Upper lobe of left lung (tissue), 6 donors: Measurements from ENCODE around the gene KIF5A. TPM values are rescaled to one million over a fixed set of nuclear protein-coding genes. Genes with fewer than 3 reads are reported as not detected.

Experiments used
- ATAC-seq, 2 donors: fragments of 200-7000 bp; cut with Tn5 transposase; one replicate each; pipeline ENCODE4 v1.9.1; 2022; ENCODE audit warnings: mild to moderate bottlenecking in 2 of 2, moderate library complexity in 2 of 2; ENCODE audit not compliant: low FRiP score in 2 of 2
- DNase-seq, 2 donors: peaks; one replicate each; pipeline ENCODE4 v3.0.0-alpha.2; 2019 to 2020
- H3K27ac ChIP-seq, 4 donors: fragments of 200-600 bp; sonication (generic); one replicate each; pipeline ENCODE4 v1.5.1; 2016 to 2019
- H3K27me3 ChIP-seq, 4 donors: fragments of 200-600 bp; sonication (generic); one replicate each; pipeline ENCODE4 v1.5.1; 2017 to 2019
- H3K36me3 ChIP-seq, 4 donors: fragments of 200-600 bp; sonication (generic); one replicate each; pipeline ENCODE4 v1.5.1; 2016 to 2019
- H3K4me1 ChIP-seq, 4 donors: fragments of 200-600 bp; sonication (generic); one replicate each; pipeline ENCODE4 v1.5.1; 2018 to 2019
- H3K4me3 ChIP-seq, 4 donors: fragments of 200-600 bp; sonication (generic); one replicate each; pipeline ENCODE4 v1.5.1; 2017 to 2019; ENCODE audit warnings: mild to moderate bottlenecking in 2 of 4, moderate library complexity in 1 of 4
- H3K9me3 ChIP-seq, 4 donors: fragments of 200-600 bp; sonication (generic); one replicate each; pipeline ENCODE4 v1.5.1; 2018 to 2019
- EP300 ChIP-seq, 4 donors: sonication (generic); formaldehyde crosslinking; IDR thresholded peaks; one replicate each; pipeline ENCODE4 v1.5.1; 2017; ENCODE audit warnings: antibody characterized with exemption in 4 of 4, control low read depth in 2 of 4
- POLR2A ChIP-seq, 4 donors: fragments of 450-650 bp; IDR thresholded peaks; one replicate each; pipeline ENCODE4 v1.5.1; 2016 to 2017; ENCODE audit warnings: antibody characterized with exemption in 4 of 4, mild to moderate bottlenecking in 2 of 4
- POLR2AphosphoS5 ChIP-seq, 2 donors: sonication (generic); formaldehyde crosslinking; IDR thresholded peaks; one replicate each; pipeline ENCODE4 v1.5.1; 2017; ENCODE audit warnings: antibody characterized with exemption in 2 of 2
- WGBS, 2 donors: methylation state at CpG; one replicate each; pipeline ENCODE4 v1.1.5; 2017 to 2018; 5-methylcytosine and 5-hydroxymethylcytosine counted together
- total RNA-seq, 6 donors: library from RNA; depleted of rRNA in 4 of 6; stranded (reverse); fragments of >200 nt in 4 of 6; gene quantifications; one replicate each; pipeline versions ENCODE4 v1.1.0 to v1.2.1, GENCODE V29; 2016 to 2021
- TF ChIP-seq, protein P1 (sequence below), 6 experiments: fragments of 450-650 bp in 4 of 6; fragments of 200-600 bp in 2 of 6; sonication (generic) in 2 of 6; IDR thresholded peaks; one replicate each; pipeline ENCODE4 v1.5.1; 2016 to 2019; ENCODE audit warnings: antibody characterized with exemption in 6 of 6
- donor health status: DM: no; HTN: no; CAD: no; lungs with moderate emphysema.
- donor health status: DM: no; HTN: yes; CAD: no; lungs with severe emphysema.

KIF5A gene
- total RNA-seq, 6 donors from 2014 or later, result 0.06 to 0.39 (median 0.20) TPM; not detected in 1

DNA sequence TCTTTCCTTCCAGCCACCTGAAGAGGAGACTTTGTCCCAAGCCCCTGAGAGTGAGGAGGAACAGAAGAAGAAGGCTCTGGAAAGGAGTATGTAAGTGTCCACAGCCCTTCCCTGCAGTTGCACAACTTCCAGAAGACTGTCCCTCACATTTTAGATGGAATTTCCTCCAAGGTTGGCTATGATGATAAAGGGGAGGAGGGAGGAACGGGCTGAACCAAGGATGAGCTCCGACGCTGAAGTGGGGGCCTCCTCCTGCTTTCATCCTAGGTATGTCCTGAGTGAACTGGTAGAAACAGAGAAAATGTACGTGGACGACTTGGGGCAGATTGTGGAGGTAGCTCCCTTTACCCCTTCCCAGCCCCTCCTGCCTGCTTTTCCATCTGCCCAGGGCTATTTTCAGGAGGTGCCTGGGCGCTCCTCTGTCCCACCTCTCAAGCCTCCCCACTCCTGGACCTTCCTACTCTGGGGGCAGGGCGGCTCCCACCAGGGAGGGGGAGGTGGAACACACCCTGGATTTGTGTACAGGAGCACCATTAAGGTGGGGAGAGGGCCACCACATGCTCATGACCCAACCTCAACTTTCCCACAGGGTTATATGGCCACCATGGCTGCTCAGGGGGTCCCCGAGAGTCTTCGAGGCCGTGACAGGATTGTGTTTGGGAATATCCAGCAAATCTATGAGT is 63.7 kb downstream of the KIF5A start:
- H3K4me3 ChIP-seq, result no peak overlapping the region
- no peak for ATAC-seq
- DNase-seq, result no peak
- no peaks in the 10 kb centered on the region for H3K9me3 ChIP-seq
- no peak overlapping the region for H3K27ac ChIP-seq
- H3K36me3 ChIP-seq, result no peaks in the 10 kb centered on the region
- H3K27me3 ChIP-seq, result peaks cover 0 to 18% (median 3%) of the 10 kb centered on the region in 4 donors
- TF ChIP-seq, protein P1, sequence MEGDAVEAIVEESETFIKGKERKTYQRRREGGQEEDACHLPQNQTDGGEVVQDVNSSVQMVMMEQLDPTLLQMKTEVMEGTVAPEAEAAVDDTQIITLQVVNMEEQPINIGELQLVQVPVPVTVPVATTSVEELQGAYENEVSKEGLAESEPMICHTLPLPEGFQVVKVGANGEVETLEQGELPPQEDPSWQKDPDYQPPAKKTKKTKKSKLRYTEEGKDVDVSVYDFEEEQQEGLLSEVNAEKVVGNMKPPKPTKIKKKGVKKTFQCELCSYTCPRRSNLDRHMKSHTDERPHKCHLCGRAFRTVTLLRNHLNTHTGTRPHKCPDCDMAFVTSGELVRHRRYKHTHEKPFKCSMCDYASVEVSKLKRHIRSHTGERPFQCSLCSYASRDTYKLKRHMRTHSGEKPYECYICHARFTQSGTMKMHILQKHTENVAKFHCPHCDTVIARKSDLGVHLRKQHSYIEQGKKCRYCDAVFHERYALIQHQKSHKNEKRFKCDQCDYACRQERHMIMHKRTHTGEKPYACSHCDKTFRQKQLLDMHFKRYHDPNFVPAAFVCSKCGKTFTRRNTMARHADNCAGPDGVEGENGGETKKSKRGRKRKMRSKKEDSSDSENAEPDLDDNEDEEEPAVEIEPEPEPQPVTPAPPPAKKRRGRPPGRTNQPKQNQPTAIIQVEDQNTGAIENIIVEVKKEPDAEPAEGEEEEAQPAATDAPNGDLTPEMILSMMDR (IDR thresholded peaks at IDR 0.05), result no peak
- no peak for TF ChIP-seq POLR2AphosphoS5 (IDR thresholded peaks at IDR 0.05)
- WGBS, 2 donors, result 85 to 87% methylated on average over 9 to 10 of the region's 10 CpGs
- H3K4me1 ChIP-seq, result peaks cover 11 to 27% (median 19%) of the 10 kb centered on the region in 4 donors

DNA sequence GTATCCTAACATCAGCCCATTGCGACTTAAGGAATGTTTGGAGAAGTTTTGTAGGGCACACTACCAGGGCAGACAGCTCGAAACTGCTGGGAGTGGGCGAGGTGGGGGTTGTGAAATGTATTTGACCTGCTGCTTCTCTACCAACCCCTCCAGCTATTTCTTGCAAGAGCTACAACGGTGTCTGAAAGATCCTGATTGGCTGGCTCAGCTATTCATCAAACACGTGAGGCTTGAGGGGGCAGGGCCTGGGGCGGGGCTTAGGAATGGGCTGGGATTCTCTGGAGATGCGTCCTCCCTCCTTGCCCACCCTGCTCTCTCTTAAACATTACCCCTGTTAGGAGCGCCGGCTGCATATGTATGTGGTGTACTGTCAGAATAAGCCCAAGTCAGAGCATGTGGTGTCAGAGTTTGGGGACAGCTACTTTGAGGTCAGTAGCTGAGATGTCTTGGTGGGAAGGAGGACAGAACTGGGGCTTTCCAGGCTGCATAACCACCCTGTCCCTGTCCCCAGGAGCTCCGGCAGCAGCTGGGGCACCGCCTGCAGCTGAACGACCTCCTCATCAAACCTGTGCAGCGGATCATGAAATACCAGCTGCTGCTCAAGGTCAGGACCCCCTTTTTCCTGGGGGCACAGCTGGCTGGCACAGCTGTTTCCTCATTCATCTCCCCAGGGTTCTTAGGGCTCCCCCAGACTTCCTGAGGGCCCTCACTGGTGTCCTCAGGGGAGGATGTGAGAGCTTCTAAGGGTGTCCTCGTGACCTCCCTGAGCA is 64.5 kb downstream of the KIF5A start:
- Histone ChIP-seq H3K36me3 (no peaks in the 10 kb centered on the region), H3K4me3 (no peak overlapping the region), H3K27ac (no peak overlapping the region), H3K9me3 (no peaks in the 10 kb centered on the region), H3K27me3 (peaks cover 0 to 20% (median 3%) of the 10 kb centered on the region in 4 donors), H3K4me1 (peaks cover 11 to 27% (median 23%) of the 10 kb centered on the region in 4 donors)
- TF ChIP-seq, protein P1 (IDR thresholded peaks at IDR 0.05), result no peak
- no peak for TF ChIP-seq POLR2A (IDR thresholded peaks at IDR 0.05)
- no peak for TF ChIP-seq POLR2AphosphoS5 (IDR thresholded peaks at IDR 0.05)
- TF ChIP-seq EP300 (IDR thresholded peaks at IDR 0.05), result no peak
- peak in 1 of 2 donors; percentile 38 for DNase-seq
- ATAC-seq, result no peak
- WGBS, 2 donors, result 54 to 56% methylated on average over 8 to 14 of the region's 14 CpGs

DNA sequence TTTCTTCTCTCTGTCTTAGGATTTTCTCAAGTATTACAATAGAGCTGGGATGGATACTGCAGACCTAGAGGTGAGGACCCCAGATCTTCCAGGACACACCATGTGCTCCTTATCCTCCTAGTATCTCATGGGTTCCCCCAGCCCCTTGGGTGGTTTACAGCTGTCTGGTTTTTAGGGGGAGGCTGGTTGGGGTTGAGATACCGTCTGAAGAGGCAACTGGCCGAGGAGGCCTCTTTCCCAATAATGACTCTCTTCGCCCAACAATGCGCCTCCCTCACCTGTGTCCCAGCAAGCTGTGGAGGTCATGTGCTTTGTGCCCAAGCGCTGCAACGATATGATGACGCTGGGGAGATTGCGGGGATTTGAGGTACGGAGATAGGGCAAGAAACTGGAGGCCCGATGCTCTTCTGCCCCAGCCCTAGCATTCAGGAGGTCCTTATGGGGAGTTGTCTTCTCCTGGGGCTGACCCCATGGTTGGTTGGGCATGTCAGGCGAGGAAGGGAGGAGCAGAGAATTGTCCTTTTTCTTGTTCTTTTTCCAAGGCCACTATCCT is 65.2 kb downstream of the KIF5A start:
- Histone ChIP-seq H3K4me1 (peaks cover 12 to 32% (median 27%) of the 10 kb centered on the region in 4 donors), H3K9me3 (no peaks in the 10 kb centered on the region), H3K27me3 (peaks cover 0 to 27% (median 5%) of the 10 kb centered on the region in 4 donors), H3K4me3 (no peak overlapping the region), H3K27ac (no peak overlapping the region), H3K36me3 (no peaks in the 10 kb centered on the region)
- 85% methylated on average over 9 to 11 of the region's 11 CpGs for WGBS, 2 donors
- no peak for ATAC-seq
- TF ChIP-seq POLR2A (IDR thresholded peaks at IDR 0.05), result no peak
- TF ChIP-seq EP300 (IDR thresholded peaks at IDR 0.05), result no peak
- TF ChIP-seq, protein P1 (IDR thresholded peaks at IDR 0.05), result no peak
- no peak for TF ChIP-seq POLR2AphosphoS5 (IDR thresholded peaks at IDR 0.05)
- DNase-seq, result no peak

DNA sequence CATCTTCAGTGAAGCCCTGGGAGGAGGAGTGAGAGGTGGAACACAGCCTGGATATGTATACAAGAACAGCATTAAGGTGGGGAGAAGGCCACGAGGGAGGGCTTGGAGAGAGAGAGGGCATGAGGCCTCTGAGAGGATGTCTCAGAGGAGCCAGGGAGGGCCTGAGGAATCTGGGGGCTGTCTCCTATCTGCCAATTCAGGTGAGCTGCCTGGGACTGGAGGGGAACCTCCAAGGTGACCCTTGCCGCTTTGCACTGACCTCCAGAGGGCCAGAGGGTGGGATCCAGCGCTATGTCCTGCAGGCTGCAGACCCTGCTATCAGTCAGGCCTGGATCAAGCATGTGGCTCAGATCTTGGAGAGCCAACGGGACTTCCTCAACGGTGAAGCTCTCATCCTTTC is 65.8 kb downstream of the KIF5A start:
- DNase-seq (no peak), ATAC-seq (no peak)
- H3K4me3 ChIP-seq, result no peak overlapping the region
- H3K9me3 ChIP-seq, result no peaks in the 10 kb centered on the region
- no peaks in the 10 kb centered on the region for H3K36me3 ChIP-seq
- H3K27ac ChIP-seq, result no peak overlapping the region
- peaks cover 9 to 29% (median 25%) of the 10 kb centered on the region in 4 donors for H3K4me1 ChIP-seq
- 86 to 88% methylated on average over 5 of the region's 5 CpGs for WGBS, 2 donors
- TF ChIP-seq, protein P1 (IDR thresholded peaks at IDR 0.05), result no peak
- H3K27me3 ChIP-seq, result peaks cover 0 to 33% (median 7%) of the 10 kb centered on the region in 4 donors
